Effector memory CD8-positive, alpha-beta T cell (primary cell): Measurements from ENCODE around the gene EIF5.

ENCODE experiments used
- ATAC-seq: fragments of 150-1000 bp; cut with Tn5 transposase; replicated peaks from 2 replicates; pipeline ENCODE4 v1.10.0; 2021; ENCODE audit warnings: mild to moderate bottlenecking, moderate library complexity
- DNase-seq, 3 experiments: peaks; one replicate each; pipeline ENCODE4 v3.0.0; 2021
- H3K27ac Mint-ChIP-seq, 2 donors: one replicate each; pipeline ENCODE4 v1.8.0; 2022; ENCODE audit warnings: mild to moderate bottlenecking in 2 of 2, mixed read lengths in 2 of 2, moderate library complexity in 2 of 2
- H3K27me3 Mint-ChIP-seq, 2 donors: one replicate each; pipeline ENCODE4 v1.8.0; 2022; ENCODE audit warnings: mixed read lengths in 2 of 2
- H3K36me3 Mint-ChIP-seq: one replicate; pipeline ENCODE4 v1.8.0; 2022; ENCODE audit warnings: mild to moderate bottlenecking, moderate library complexity, mixed read lengths; ENCODE audit not compliant: insufficient read depth
- H3K4me1 Mint-ChIP-seq, 2 donors: one replicate each; pipeline ENCODE4 v1.8.0; 2022; ENCODE audit warnings: low read depth in 2 of 2, mixed read lengths in 2 of 2
- H3K4me3 Mint-ChIP-seq, 2 donors: one replicate each; pipeline ENCODE4 v1.8.0; 2022; ENCODE audit warnings: mild to moderate bottlenecking in 2 of 2, mixed read lengths in 2 of 2, moderate library complexity in 2 of 2
- H3K9me3 Mint-ChIP-seq, 2 donors: one replicate each; pipeline ENCODE4 v1.8.0; 2022; ENCODE audit warnings: mixed read lengths in 2 of 2

Gene EIF5

DNA sequence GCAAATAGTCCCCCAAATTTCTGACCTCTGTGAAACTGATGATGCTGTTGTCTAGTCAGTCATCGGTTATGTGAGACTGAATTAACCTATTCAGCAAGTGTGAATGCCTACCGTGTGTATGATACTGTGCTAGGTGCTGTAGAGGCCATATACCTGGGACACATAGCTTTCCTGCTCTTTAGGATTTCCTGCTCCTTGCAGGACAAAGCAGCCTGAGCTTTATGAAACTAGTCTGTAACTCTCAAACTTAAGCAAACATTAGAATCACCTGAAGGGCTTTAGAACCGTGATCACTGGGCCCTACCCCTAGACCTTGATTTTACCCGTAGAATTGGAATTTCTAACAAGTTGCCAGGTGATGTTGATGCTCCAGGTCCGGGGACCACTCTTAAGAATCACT, 58.1 kb downstream of the EIF5 start:
- no peak for DNase-seq
- Mint-ChIP-seq H3K4me3 (no peak overlapping the region), H3K27me3 (no peaks in the 10 kb centered on the region), H3K9me3 (no peaks in the 10 kb centered on the region), H3K27ac (no peak overlapping the region), H3K36me3 (peaks cover 3% of the 10 kb centered on the region), H3K4me1 (peaks cover 41 to 52% of the 10 kb centered on the region in 2 donors)
- no peak for ATAC-seq

GRCh38 chr14:103392572-103392971, 58.5 kb downstream of the EIF5 start:
- ATAC-seq (no peak), DNase-seq (no peak)
- Mint-ChIP-seq H3K9me3 (no peaks in the 10 kb centered on the region), H3K27me3 (no peaks in the 10 kb centered on the region), H3K27ac (peak overlapping the region in 1 of 2 donors; percentile 29), H3K4me1 (peaks cover 39 to 54% of the 10 kb centered on the region in 2 donors), H3K36me3 (peaks cover 3% of the 10 kb centered on the region), H3K4me3 (no peak overlapping the region)

DNA sequence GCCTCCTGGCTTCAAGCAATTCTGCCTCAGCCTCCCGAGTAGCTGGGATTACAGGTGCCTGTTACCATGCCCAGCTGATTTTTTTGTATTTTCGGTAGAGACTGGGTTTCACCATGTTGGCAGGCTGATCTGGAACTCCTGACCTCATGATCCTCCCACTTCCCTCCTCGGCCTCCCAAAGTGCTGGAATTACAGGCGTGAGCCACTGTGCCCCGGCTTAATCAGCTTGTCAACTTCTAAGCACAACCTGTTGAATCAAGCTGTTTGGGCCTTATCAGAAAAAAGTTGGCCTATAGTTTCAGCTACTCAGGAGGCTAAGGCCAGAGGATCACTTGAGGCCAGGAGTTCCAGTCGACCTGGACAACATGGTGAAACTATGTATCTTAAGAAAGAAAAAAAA, 59.0 kb downstream of the EIF5 start:
- ATAC-seq (no peak), DNase-seq (no peak)
- H3K9me3 Mint-ChIP-seq = no peaks in the 10 kb centered on the region
- H3K27ac Mint-ChIP-seq = peak overlapping the region in 1 of 2 donors; percentile 29
- no peaks in the 10 kb centered on the region for H3K27me3 Mint-ChIP-seq
- H3K36me3 Mint-ChIP-seq = peaks cover 3% of the 10 kb centered on the region
- peaks cover 39 to 54% of the 10 kb centered on the region in 2 donors for H3K4me1 Mint-ChIP-seq
- peak overlapping the region in 1 of 2 donors; percentile 41 for H3K4me3 Mint-ChIP-seq

DNA sequence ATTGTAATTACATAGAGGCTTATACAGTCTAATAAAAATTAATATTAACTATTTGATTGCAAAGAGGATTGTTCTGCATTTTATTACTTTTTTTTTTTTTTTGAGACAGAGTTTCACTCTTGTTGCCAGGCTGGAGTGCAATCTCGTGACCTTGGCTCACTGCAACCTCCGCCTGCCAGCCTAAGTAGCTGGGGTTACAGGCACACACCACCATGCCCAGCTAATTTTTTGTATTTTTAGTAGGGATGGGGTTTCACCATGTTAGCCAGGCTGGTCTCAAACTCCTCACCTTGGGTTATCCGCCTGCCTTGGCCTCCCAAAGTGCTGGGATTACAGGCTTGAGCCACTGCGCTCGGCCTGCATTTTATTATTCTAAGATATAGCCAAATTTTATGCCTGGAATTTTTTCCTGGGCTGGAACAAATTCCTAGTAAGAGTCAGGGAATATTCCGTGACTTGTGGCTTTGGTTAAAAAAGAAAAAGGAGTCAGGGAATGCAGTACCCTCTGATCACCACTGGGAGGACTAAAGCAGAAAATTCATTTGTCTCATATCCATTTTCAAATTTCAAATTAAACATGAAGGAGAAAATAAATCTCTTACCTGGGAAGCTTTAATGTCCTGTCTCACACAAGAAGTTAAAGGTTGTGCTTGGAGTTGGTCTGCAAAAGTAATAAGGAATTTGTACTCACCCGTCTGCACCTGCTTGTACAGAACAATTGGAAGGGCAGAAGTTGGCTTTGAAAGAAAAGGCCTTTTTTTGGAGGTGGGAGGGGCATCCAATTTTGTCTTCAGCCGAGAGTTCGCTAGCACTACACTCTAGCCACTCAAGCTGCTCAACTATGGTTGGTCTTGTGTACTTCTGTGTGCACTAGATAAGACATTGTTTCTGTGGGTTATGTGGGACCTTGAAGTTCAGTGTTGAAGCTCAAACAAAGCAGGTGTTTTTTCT, 59.9 kb downstream of the EIF5 start:
- Mint-ChIP-seq H3K27ac (peak overlapping the region in 1 of 2 donors; percentile 64), H3K27me3 (no peaks in the 10 kb centered on the region), H3K4me1 (peaks cover 37 to 53% of the 10 kb centered on the region in 2 donors), H3K9me3 (no peaks in the 10 kb centered on the region), H3K4me3 (peak overlapping the region; percentile 31 to 37), H3K36me3 (peaks cover 3% of the 10 kb centered on the region)
- ATAC-seq = peak; percentile 24
- DNase-seq = no peak
